HG03520 (cell line): Measurements from ENCODE around the gene PKD1L1.
"Not testable (repeated sequence)": the region's sequence is repeated elsewhere in the genome, so short reads cannot be mapped to it uniquely, and the experiment has no call there.

ENCODE experiments used
- ATAC-seq: cut with Tn5 transposase; IDR thresholded peaks from one replicate; pipeline ENCODE4 v1.9.1; 2021; ENCODE audit warnings: mild to moderate bottlenecking, moderate library complexity; ENCODE audit not compliant: unreplicated experiment

PKD1L1 gene

DNA sequence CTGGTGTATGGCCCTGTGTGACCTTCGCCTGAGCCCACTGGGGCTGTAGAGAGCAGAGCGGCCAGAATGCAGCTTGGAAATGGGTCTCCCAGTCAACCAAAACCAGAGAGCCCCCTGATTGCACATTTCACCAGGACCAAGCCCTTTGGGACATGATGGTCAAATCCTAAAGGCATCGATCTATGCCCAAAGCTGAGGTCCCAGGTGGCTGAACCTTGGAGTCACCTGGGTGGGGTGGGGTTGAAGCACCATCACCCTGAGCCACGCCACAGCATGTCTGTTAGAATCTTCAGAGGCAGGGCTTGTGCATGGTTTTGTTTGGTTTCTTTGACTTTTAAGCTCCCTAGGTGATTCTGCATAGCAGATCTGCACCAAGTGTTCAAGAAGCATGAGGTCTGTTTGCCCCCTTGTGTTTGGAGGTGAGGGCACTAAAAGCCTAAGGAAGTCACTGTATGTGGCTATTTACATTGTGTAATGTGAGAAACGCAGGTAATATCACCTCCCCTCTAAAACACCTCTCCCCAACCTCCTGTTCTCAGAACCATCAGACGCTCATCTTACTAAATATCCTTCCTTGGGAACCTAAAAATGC lies 9.6 kb downstream of the PKD1L1 start:
- ATAC-seq: no peak

DNA sequence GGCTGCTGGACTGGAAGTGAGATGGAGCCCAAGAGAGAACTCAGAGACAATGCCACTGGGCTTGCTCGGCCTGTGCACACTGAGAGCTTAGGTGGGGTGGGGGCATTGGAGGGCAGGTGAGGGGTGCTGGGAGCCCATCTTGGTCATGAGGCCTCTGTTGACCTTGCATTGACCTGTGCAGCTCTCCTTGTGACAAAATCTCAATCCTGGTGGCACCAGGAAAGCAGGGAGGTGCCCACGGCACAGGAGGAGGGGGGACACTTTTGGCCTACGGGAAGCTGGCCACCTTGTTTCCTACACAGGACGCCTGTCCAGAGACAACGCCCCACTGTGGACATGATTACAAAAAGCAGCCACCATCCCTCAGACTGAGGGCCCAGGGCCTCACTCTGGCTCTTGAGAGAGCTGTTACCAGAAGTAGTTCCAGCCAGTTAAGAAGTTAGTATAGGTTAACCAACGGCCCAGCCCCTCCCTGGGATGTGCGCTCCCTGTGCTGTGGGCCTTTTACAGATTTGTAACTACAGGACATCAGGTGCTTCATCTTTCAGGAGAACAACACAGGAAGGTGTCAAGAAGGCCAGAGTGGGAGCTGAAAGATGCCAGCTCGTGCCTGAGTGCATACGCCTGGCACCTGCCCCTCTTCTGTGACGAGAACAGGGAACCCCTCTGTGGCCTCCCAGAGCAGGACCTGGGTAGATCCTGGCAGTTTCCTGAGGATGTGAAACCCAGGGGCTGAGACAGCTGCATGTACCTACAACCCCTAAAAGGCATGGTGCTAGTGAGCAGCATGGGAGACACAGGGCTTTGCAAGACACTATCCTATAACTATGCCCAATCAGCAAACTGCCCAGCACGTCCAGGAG lies 10.3 kb downstream of the PKD1L1 start:
- ATAC-seq: peak; percentile 43

DNA sequence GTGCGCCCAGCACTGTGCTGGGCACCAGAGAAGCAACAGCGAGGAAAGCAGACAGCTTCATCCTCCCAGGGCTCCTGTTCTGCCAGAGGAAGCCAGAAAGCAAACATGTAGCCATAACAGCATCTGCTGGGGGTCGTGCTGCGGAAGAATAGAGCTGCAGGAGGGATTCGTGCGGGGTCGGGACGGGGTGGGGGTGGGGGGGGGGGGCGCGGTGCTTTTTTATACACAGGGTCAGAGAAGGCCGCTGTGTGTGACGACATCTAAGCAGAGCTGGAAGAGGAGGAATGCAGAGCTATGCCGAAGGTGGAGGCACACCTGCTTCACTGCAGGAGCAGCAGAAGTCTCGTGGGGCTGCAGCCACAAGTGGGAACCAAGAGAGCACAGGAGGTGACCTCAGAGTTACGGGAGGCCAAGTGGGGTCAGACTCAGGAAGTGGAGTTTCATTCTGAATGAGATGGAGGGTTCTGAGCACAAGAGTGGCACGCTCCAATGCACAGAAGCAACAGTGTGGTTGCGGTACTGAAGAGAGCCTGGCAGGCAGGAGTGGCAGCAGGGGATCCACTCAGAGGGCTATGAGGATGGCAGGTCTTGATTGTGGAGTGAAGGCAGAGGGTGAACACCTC lies 11.1 kb downstream of the PKD1L1 start:
- peak; percentile 94 for ATAC-seq

GRCh38 chr7:47936323-47936722 lies 11.9 kb downstream of the PKD1L1 start:
- no peak for ATAC-seq

DNA sequence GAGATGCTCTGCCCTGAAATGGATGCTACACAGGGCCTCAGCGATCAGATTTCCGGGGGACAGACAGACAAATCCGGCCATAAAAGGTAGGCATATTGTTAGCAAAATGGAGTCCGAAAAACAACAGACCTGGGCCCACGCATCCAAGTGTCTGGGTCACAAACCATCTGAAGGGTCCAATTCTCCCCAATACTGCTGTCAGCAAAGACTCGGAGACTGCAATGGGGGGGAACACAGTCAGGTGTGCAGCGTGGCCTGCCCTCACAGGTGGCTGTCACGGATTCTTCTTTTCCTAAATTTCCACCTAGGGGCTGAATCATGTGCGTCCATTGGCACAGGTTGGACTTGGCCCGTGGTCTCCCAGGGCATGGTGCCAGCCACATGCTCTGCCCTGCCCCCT lies 12.9 kb downstream of the PKD1L1 start:
- no peak for ATAC-seq

- no peak for ATAC-seq
Measured at GRCh38 chr7:47934831-47935230, 13.4 kb downstream of the PKD1L1 start.

GRCh38 chr7:47933215-47933614 lies 15.1 kb downstream of the PKD1L1 start:
- no peak for ATAC-seq

DNA sequence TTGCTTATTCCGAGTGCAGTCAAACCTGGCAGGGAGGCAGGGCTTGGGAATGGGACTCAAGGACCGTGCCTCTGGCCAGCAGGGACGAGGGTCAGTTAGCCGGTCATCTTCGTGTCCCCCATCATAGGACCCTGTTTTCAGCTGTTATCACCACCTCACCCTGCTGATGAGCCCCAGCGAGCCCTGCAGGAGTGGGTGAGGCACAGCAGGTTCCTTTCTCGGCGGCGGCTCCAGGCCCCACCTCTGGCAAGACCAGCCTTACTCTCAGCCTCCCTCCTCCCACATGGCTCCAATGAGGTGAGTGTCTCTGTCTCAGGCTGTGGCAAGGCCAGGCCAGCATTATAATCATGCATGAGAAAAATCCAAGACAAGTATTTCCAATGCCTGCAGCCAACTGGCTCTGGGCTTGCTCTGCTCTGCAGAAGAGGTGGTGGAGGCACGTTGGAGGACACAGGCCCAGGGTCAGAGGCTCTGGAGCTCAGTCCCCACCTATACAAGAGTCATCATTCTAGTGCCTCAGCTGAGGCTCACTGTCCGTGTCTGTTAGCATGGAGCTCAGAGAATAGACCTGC lies 15.7 kb downstream of the PKD1L1 start:
- ATAC-seq: no peak

DNA sequence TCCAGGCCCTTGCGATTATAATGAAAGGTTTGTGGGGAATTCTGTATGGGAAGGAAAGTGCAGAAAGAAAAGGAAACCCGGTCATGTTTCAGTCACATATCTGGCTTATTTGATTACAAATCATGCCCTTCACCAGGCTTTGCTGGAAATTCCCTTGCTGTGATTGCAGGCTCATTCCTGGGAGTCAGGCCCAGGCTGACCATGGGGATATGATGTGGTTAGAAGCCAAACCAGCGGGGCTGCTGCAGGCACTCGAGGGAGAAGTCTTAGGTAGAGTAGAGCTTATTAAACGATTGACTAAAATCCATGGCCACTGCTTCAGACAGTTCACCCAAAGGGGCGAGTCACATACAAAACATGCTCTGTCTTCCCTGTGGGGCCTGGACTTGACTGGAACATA lies 16.2 kb downstream of the PKD1L1 start:
- ATAC-seq: no peak

GRCh38 chr7:47931005-47932004 lies 17.0 kb downstream of the PKD1L1 start:
- ATAC-seq: no peak

DNA sequence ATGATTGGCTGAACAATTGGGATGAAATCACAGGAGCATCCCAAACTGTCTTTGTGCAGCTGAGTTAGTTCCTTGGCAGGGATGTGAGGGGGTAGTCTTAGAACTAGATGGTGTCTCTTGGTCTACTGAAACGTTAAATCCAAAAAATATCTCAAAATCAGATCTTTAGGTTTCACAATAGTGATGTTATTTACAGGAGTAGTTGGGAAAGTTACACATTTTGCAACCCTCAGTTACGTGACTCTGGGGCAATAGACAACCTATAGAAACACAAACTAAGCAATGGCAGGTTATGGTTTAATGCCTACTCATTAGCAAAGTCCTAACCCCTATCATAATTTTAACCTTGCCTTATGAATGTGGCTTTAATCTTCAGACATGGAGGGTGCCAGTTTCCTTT lies 24.0 kb downstream of the PKD1L1 start:
- ATAC-seq: no peak

GRCh38 chr7:47923081-47923875 lies 25.0 kb downstream of the PKD1L1 start:
- ATAC-seq: not testable (repeated sequence)

- ATAC-seq: not testable (repeated sequence)
Measured at GRCh38 chr7:47916514-47916913, 31.8 kb downstream of the PKD1L1 start.

DNA sequence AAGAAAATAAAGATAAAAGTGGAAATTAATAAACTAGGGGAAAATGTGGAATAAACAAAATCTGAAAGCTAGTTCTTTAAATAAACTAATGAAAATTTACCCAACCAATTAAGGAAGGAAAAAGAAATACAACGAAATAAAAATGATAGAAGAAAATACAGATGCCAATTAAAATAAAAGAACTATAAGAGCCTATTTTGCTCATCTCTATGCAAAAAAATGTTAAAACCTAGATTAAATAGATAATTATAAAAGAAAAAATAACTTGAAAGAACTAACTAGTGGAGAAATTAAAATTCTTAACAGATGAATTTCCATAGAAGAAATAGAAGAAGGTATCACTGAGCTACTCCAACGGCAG lies 32.7 kb downstream of the PKD1L1 start:
- no peak for ATAC-seq

DNA sequence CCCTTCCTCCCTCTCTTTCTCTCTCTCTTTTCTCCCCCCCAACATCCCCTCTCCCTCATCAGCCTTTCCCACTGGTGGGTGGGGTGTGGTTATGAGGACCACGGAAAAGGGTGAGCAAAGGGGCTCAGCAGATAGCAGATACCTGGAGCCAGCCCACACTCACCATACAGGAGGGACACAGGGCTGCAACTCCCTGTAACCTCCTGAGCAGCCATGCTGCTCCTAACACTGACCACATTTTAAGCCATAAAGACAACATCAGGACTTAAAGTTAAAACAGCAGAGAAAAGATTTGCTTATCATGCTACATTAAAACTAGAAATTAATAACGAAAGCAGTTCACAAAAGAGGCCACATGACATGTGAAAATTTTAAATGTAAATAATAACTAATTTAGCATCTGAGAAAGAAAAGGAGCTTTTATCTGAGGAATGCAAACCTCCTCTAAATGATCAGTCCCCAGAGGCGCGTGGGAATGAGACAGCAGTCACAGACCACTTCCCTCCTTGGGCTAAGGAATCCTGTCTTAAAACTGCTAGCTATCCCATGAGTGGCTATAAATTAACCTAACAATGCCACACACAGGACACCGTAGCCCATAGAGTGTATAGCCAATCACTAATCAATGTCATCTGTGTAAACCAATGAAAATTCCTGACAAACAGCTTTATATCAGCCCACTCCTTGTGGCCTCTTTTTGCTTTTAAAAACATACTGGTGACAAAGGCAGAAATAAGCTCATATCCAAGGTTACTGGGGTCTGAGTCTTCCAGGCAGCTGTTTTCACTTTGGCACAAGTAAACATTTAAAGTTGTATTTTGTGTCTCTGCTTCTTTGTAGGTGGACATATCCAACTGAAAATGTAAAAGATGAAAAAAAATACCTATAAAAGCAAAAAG lies 33.3 kb downstream of the PKD1L1 start:
- no peak for ATAC-seq

DNA sequence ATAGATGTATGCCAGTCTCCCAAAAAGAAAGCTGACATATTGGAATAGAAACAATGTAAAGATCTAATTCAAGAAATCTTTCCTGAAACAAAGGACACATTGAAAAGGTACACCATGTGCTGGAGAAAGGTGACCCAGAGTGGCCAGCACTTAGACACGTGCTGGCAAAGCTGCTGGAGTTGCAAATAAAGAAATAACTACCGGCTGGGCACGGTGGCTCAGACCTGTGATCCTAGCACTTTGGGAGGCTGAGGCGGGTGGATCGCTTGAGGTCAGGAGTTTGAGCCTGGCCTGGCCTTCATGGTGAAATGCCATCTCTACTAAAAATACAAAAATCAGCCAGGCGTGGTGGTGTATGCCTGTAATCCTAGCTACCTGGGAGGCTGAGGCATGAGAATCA lies 35.9 kb downstream of the PKD1L1 start:
- no peak for ATAC-seq

- no peak for ATAC-seq
Measured at GRCh38 chr7:47908720-47909119, 39.5 kb downstream of the PKD1L1 start.

DNA sequence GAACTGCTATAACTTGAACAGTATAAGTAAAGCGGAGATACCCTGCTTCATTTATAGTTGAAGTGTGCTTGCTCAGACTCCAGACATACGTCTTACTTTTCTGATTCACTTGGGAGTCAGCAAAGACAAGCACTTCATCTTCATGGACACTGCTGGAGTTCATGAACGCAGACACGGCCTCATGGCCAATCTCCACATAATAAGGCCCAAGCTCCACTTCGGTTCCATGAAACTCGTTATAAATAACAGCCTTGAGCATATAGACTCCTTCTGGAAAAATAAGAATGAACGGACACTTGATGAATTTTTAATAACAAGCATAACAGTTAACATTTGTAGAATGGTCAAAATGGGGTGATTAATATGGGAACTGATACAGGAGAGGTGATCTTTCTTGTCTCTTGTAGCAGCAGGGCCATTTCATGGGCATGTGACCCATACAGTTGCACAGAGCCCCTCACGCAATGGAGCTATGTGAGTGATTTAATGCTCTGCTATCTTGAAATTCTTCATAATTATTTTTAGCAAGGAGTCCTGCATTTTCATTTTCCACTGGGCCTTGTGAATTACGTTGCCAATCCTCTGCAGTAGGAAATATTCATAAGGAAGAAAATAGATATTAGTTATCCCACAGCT lies 40.2 kb downstream of the PKD1L1 start:
- ATAC-seq: no peak
